Stomach (tissue), 9 donors: Measurements from ENCODE around the gene PIAS1. TPM values are rescaled to one million over a fixed set of nuclear protein-coding genes. Genes with fewer than 3 reads are reported as not detected.

ENCODE experiments used
- DNase-seq, 2 donors: peaks; one replicate each; pipeline versions ENCODE4 v3.0.0 to v3.0.0-alpha.2; 2013 to 2019
- H3K27ac ChIP-seq, 5 donors: fragments of 200-600 bp in 4 of 5; sonication (generic) in 4 of 5; one replicate each; pipeline ENCODE4 v1.5.1; 2013 to 2019; ENCODE audit warnings: mild to moderate bottlenecking in 1 of 5, moderate library complexity in 1 of 5
- H3K27me3 ChIP-seq, 3 donors: fragments of 200-600 bp; sonication (generic); one replicate each; pipeline ENCODE4 v1.5.1; 2017 to 2019; ENCODE audit warnings: mixed run types in 1 of 3
- H3K36me3 ChIP-seq, 4 donors: fragments of 200-600 bp; sonication (generic); 1 replicate in 3 of 4; 2 replicates in 1 of 4; pipeline ENCODE4 v1.5.1; 2016 to 2019
- H3K4me1 ChIP-seq, 4 donors: fragments of 200-600 bp; sonication (generic); one replicate each; pipeline ENCODE4 v1.5.1; 2016 to 2019
- H3K4me3 ChIP-seq, 4 donors: fragments of 200-600 bp; sonication (generic) in 3 of 4; one replicate each; pipeline ENCODE4 v1.5.1; 2016 to 2019; ENCODE audit warnings: mild to moderate bottlenecking in 1 of 4
- H3K9me3 ChIP-seq, 4 donors: fragments of 200-600 bp; sonication (generic); one replicate each; pipeline ENCODE4 v1.5.1; 2016 to 2019
- EP300 ChIP-seq: sonication (generic); formaldehyde crosslinking; IDR thresholded peaks from one replicate; pipeline ENCODE4 v1.6.1; 2017; ENCODE audit warnings: antibody characterized with exemption
- POLR2A ChIP-seq, 4 donors: fragments of 450-650 bp; IDR thresholded peaks; one replicate each; pipeline ENCODE4 v1.6.1; 2016; ENCODE audit warnings: antibody characterized with exemption in 4 of 4, control low read depth in 2 of 4, mild to moderate bottlenecking in 1 of 4, moderate library complexity in 1 of 4
- POLR2AphosphoS5 ChIP-seq, 3 donors: sonication (generic); formaldehyde crosslinking; IDR thresholded peaks; one replicate each; pipeline ENCODE4 v1.6.1; 2016; ENCODE audit warnings: antibody characterized with exemption in 3 of 3
- WGBS, 5 donors: extraction: QIAGEN DNeasy Blood & Tissue Kit in 3 of 5; methylation state at CpG; one replicate each; pipeline versions ENCODE4 v1.1.5 to v1.1.7; 2013 to 2018; 5-methylcytosine and 5-hydroxymethylcytosine counted together
- intact Hi-C: fragments of 100-400 bp; cut with DNase I; formaldehyde crosslinking; loops from one replicate; pipeline ENCODE4 v1.15.1; 2023; ENCODE audit warnings: low total_unique reads
- polyA plus RNA-seq, 3 donors: library from polyadenylated mRNA; stranded (reverse); fragments of 200-250 nt; gene quantifications; one replicate each; pipeline ENCODE4 v1.2.3, GENCODE V29; 2013
- total RNA-seq, 5 donors: library from RNA; depleted of rRNA; stranded (reverse); fragments of >200 nt; gene quantifications; one replicate each; pipeline versions ENCODE4 v1.1.0 to v1.2.3, GENCODE V29; 2014 to 2016
- TF ChIP-seq, protein P1 (sequence below), 7 experiments: fragments of 450-650 bp in 4 of 7; fragments of 200-600 bp in 3 of 7; sonication (generic) in 3 of 7; IDR thresholded peaks; one replicate each; pipeline ENCODE4 v1.5.1; 2016 to 2019; ENCODE audit warnings: antibody characterized with exemption in 7 of 7, control low read depth in 2 of 7, mild to moderate bottlenecking in 1 of 7
- donor health status: healthy with polysubstance abuse.
- donor health status: Bipolar disorder and iron deficiency.
- donor health status: healthy.

The PIAS1 gene
- total and polyA plus RNA-seq, 8 donors: 7.9 to 56.6 (median 38.8) TPM

DNA sequence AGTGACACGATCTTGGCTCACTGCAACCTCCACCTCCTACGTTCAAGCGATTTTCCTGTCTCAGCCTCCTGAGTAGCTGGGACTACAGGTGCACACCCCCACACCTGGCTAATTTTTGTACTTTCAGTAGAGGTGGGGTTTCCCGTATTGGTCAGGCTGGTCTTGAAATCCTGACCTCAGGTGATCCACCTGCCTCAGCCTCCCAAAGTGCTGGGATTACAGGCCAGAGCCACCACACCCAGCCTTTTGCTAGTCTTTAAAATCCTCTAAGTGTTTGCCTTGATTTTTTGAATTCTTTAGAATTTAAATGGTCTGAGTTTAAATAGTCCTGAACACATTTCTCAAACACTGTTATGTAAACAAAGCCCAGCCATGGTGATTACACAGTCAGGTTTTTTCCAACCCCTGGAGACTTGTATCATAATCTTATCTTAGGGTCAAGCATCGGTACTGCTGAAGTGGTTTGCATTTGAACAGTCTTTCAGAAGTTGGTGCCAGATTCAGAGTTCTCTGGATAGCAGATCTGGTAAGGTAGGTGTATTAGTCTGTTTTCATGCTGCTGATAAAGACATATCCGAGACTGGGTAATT is 28.2 kb upstream of the PIAS1 start:
- TF ChIP-seq POLR2AphosphoS5 (IDR thresholded peaks at IDR 0.05) (peak in 2 of 3 donors; percentile 54 to 61), EP300 (no peak)
- no peaks in the 10 kb centered on the region for H3K9me3 ChIP-seq
- H3K36me3 ChIP-seq: no peaks in the 10 kb centered on the region
- intact Hi-C loops: no loop called here
- H3K4me3 ChIP-seq: no peak overlapping the region
- DNase-seq: peak; percentile 32 to 60
- H3K27me3 ChIP-seq: no peaks in the 10 kb centered on the region
- WGBS, 5 donors: 32 to 57% (median 42%) methylated on average over 6 of the region's 6 CpGs
- peaks cover 0 to 31% (median 21%) of the 10 kb centered on the region in 4 donors for H3K4me1 ChIP-seq
- peak overlapping the region in 1 of 5 donors; percentile 13 for H3K27ac ChIP-seq

DNA sequence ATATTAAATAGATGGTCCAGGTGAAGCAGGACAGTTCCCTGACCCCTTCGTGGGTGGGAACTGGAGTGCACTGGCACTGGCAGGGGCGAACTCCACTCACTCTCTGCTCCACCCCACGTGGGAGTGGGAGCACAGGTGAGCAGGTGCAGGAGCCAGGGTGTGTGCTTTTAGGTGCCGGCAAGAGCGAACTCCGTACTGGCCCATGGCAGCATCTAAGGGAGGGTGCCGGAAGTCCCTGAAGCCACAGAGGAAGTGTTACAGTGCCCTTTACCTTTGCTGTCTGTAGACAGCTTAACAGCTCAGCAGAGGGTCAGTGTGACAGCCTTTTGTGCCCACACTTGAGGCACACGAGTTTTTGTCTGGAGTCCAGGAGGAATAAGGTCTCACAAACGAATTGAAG is 26.7 kb upstream of the PIAS1 start:
- Histone ChIP-seq H3K27me3 (no peaks in the 10 kb centered on the region), H3K36me3 (no peaks in the 10 kb centered on the region), H3K4me3 (no peak overlapping the region), H3K9me3 (no peaks in the 10 kb centered on the region), H3K27ac (no peak overlapping the region), H3K4me1 (peaks cover 0 to 37% (median 17%) of the 10 kb centered on the region in 4 donors)
- 75 to 86% (median 82%) methylated on average over 6 to 9 of the region's 9 CpGs for WGBS, 5 donors
- no peak for DNase-seq
- intact Hi-C loops: no loop called here
- TF ChIP-seq EP300 (no peak), POLR2AphosphoS5 (IDR thresholded peaks at IDR 0.05) (no peak)
- TF ChIP-seq, protein P1, sequence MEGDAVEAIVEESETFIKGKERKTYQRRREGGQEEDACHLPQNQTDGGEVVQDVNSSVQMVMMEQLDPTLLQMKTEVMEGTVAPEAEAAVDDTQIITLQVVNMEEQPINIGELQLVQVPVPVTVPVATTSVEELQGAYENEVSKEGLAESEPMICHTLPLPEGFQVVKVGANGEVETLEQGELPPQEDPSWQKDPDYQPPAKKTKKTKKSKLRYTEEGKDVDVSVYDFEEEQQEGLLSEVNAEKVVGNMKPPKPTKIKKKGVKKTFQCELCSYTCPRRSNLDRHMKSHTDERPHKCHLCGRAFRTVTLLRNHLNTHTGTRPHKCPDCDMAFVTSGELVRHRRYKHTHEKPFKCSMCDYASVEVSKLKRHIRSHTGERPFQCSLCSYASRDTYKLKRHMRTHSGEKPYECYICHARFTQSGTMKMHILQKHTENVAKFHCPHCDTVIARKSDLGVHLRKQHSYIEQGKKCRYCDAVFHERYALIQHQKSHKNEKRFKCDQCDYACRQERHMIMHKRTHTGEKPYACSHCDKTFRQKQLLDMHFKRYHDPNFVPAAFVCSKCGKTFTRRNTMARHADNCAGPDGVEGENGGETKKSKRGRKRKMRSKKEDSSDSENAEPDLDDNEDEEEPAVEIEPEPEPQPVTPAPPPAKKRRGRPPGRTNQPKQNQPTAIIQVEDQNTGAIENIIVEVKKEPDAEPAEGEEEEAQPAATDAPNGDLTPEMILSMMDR (IDR thresholded peaks at IDR 0.05): no peak

DNA sequence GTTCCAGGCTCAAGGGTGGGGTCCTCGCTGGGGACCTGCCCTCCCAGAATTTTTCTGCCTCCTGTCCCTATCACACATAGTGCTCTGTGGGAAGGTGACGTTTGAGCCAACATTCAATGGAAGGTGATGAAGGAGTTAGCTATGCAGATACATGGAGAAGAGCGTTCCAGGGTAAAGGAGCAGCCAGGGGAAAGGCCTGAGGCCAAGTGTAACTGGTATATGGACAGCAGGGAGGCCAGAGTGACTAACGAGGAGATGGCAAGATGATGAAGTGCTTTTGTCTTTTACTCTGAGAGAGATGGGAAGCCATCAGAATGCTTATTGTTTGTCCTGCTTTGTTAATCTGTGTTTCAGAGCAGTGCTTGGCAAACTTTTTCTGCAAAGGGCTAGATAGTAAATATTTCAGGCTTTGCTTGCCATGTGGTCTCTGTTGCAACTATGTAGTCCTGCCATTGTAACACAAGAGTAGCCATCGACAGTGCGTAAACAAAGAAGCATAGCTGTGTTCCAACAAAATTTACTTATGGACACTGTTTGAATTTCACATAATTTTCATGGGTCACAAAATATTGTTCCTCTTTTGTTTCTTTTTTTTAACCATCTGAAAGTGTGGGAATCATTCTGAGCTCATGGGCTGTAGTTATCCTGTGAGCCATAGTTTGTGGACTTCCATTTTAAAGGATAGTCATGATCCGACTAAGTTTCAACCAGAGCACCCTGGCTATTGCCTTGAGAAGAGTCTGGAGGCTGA is 25.8 kb upstream of the PIAS1 start:
- H3K4me3 ChIP-seq: no peak overlapping the region
- no peaks in the 10 kb centered on the region for H3K27me3 ChIP-seq
- whole genome bisulfite sequencing, 5 donors: 72 to 82% (median 75%) methylated on average over 7 of the region's 7 CpGs
- no peak for DNase-seq
- intact Hi-C loops: no loop called here
- TF ChIP-seq POLR2A (IDR thresholded peaks at IDR 0.05) (no peak), EP300 (no peak), POLR2AphosphoS5 (IDR thresholded peaks at IDR 0.05) (no peak)
- TF ChIP-seq, protein P1 (IDR thresholded peaks at IDR 0.05): no peak
- H3K36me3 ChIP-seq: no peaks in the 10 kb centered on the region
- peaks cover 0 to 43% (median 15%) of the 10 kb centered on the region in 4 donors for H3K4me1 ChIP-seq
- no peaks in the 10 kb centered on the region for H3K9me3 ChIP-seq
- H3K27ac ChIP-seq: no peak overlapping the region

DNA sequence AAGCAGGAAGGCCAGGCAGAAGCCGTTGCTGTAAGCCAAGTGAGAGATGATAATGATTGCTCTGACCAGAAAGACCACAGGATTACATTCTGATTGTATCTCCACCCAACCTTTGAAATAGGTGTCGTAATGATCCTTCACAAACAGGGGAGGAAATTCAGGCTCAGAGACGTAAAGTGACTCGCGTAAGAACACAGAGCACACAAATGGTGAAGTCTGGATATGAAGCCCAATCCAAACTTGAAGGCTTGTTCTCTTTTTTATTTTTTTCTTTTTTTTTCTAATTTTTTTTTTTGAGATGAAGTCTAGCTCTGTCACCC is 25.3 kb upstream of the PIAS1 start:
- no peak overlapping the region for H3K27ac ChIP-seq
- no peaks in the 10 kb centered on the region for H3K9me3 ChIP-seq
- H3K36me3 ChIP-seq: no peaks in the 10 kb centered on the region
- peaks cover 0 to 43% (median 15%) of the 10 kb centered on the region in 4 donors for H3K4me1 ChIP-seq
- intact Hi-C loops: no loop called here
- no peak for TF ChIP-seq POLR2A (IDR thresholded peaks at IDR 0.05)
- TF ChIP-seq POLR2AphosphoS5 (IDR thresholded peaks at IDR 0.05): no peak
- no peak for TF ChIP-seq EP300
- TF ChIP-seq, protein P1 (IDR thresholded peaks at IDR 0.05): no peak
- H3K4me3 ChIP-seq: no peak overlapping the region
- H3K27me3 ChIP-seq: no peaks in the 10 kb centered on the region
- DNase-seq: no peak
- WGBS, 5 donors: 75 to 92% (median 90%) methylated on average over 5 of the region's 5 CpGs

DNA sequence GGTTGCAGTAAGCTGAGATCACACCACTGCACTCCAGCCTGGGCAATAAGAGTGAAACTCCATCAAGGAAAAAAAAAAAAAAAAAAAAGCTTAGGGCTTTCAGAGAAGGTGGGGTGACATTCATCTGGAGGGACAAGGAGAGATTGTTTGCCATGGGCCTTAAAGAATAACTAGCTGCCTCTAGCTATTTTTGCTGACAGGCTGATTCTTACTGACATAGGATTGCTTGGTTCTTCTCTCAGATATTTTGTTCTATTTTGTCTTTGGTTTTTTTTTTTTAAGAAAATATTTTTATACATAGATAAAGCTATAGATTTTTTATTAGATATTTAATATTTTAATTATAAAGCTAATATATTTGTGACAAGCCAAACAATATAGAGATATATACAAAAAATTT is 24.2 kb upstream of the PIAS1 start:
- H3K36me3 ChIP-seq: no peaks in the 10 kb centered on the region
- TF ChIP-seq POLR2AphosphoS5 (IDR thresholded peaks at IDR 0.05) (no peak), POLR2A (IDR thresholded peaks at IDR 0.05) (no peak), EP300 (no peak)
- TF ChIP-seq, protein P1 (IDR thresholded peaks at IDR 0.05): no peak
- intact Hi-C loops: no loop called here

More for the DNA sequence above, 24.2 kb upstream of the PIAS1 start:
- Histone ChIP-seq H3K4me3 (no peak overlapping the region), H3K27ac (no peak overlapping the region), H3K4me1 (peaks cover 0 to 43% (median 13%) of the 10 kb centered on the region in 4 donors), H3K27me3 (no peaks in the 10 kb centered on the region), H3K9me3 (no peaks in the 10 kb centered on the region)
- no peak for DNase-seq
